Vagina (tissue), 2 donors: ENCODE measurements around the gene AKR1E2. TPM values are rescaled to one million over a fixed set of nuclear protein-coding genes. Genes with fewer than 3 reads are reported as not detected.
"Not testable (repeated sequence)": the region's sequence is repeated elsewhere in the genome, so short reads cannot be mapped to it uniquely, and the experiment has no call there.

Experiments
- DNase-seq, 2 donors: peaks; one replicate each; pipeline ENCODE4 v3.0.0-alpha.2; 2017; ENCODE audit errors: extremely low spot score in 2 of 2
- H3K27ac ChIP-seq: fragments of 200-600 bp; sonication (generic); one replicate; pipeline ENCODE4 v1.5.1; 2019
- H3K27me3 ChIP-seq: fragments of 200-600 bp; sonication (generic); one replicate; pipeline ENCODE4 v1.5.1; 2019
- H3K36me3 ChIP-seq, 2 donors: fragments of 200-600 bp; sonication (generic); one replicate each; pipeline ENCODE4 v1.5.1; 2017 to 2019
- H3K4me1 ChIP-seq: fragments of 200-600 bp; sonication (generic); one replicate; pipeline ENCODE4 v1.5.1; 2019
- H3K4me3 ChIP-seq, 2 donors: fragments of 200-600 bp; sonication (generic); 1 replicate in 1 of 2; 2 replicates in 1 of 2; pipeline ENCODE4 v1.5.1; 2016 to 2019
- H3K9me3 ChIP-seq: fragments of 200-600 bp; sonication (generic); one replicate; pipeline ENCODE4 v1.5.1; 2019
- CTCF ChIP-seq, 3 experiments: fragments of 450-650 bp in 2 of 3; fragments of 200-600 bp in 1 of 3; sonication (generic) in 1 of 3; IDR thresholded peaks; one replicate each; pipeline ENCODE4 v1.5.1; 2017 to 2019; ENCODE audit warnings: antibody characterized with exemption in 3 of 3, mild to moderate bottlenecking in 2 of 3, moderate library complexity in 2 of 3
- POLR2A ChIP-seq, 2 donors: fragments of 450-650 bp; IDR thresholded peaks; one replicate each; pipeline ENCODE4 v1.6.1; 2017; ENCODE audit warnings: antibody characterized with exemption in 2 of 2, mild to moderate bottlenecking in 2 of 2, moderate library complexity in 2 of 2
- POLR2AphosphoS5 ChIP-seq, 2 donors: sonication (generic); formaldehyde crosslinking; IDR thresholded peaks; one replicate each; pipeline ENCODE4 v1.9.0; 2017; ENCODE audit warnings: antibody characterized with exemption in 2 of 2, mild to moderate bottlenecking in 2 of 2, low read depth in 1 of 2; ENCODE audit not compliant: insufficient read depth in 1 of 2
- intact Hi-C: fragments of 100-400 bp; cut with DNase I; formaldehyde crosslinking; loops from one replicate; pipeline ENCODE4 v1.15.1; 2023
- total RNA-seq: library from RNA; depleted of rRNA; stranded (reverse); fragments of >200 nt; gene quantifications from one replicate; pipeline ENCODE4 v1.2.3, GENCODE V29; 2016

AKR1E2 gene
- total RNA-seq, 1 donor from 2014 or later: 3.7 TPM

- intact Hi-C loops: loop anchor here (10.0 kb wide), 1 partner anchor 572 kb away; no protein-coding TSS in a partner anchor
- H3K36me3 ChIP-seq: no peaks in the 10 kb centered on the region
- H3K4me1 ChIP-seq: peaks cover 5% of the 10 kb centered on the region
- TF ChIP-seq POLR2AphosphoS5 (IDR thresholded peaks at IDR 0.05; ENCODE audit: insufficient read depth in 1 of 2, low read depth in 1 of 2) (no peak), POLR2A (IDR thresholded peaks at IDR 0.05) (no peak), CTCF (IDR thresholded peaks at IDR 0.05) (no peak)
- H3K27me3 ChIP-seq: no peaks in the 10 kb centered on the region
- H3K27ac ChIP-seq: no peak overlapping the region
- no peak overlapping the region for H3K4me3 ChIP-seq
- DNase-seq: no peak
- H3K9me3 ChIP-seq: no peaks in the 10 kb centered on the region
These were observed 13.0 kb upstream of the AKR1E2 start for GRCh38 chr10:4813023-4813422.

- no peaks in the 10 kb centered on the region for H3K9me3 ChIP-seq
- TF ChIP-seq CTCF (IDR thresholded peaks at IDR 0.05): no peak
- TF ChIP-seq POLR2A (IDR thresholded peaks at IDR 0.05): no peak
- no peak for TF ChIP-seq POLR2AphosphoS5 (IDR thresholded peaks at IDR 0.05; ENCODE audit: insufficient read depth in 1 of 2, low read depth in 1 of 2)
- intact Hi-C loops: loop anchor here (10.0 kb wide), 1 partner anchor 571 kb away; no protein-coding TSS in a partner anchor
- no peak overlapping the region for H3K27ac ChIP-seq
- DNase-seq: no peak
- peaks cover 5% of the 10 kb centered on the region for H3K4me1 ChIP-seq
- H3K36me3 ChIP-seq: no peaks in the 10 kb centered on the region
- H3K27me3 ChIP-seq: no peaks in the 10 kb centered on the region
- no peak overlapping the region for H3K4me3 ChIP-seq
These were observed 12.5 kb upstream of the AKR1E2 start for GRCh38 chr10:4813496-4813895.

- not testable (repeated sequence) for H3K4me3 ChIP-seq, DNase-seq, H3K36me3 ChIP-seq, H3K9me3 ChIP-seq, H3K27ac ChIP-seq, H3K4me1 ChIP-seq, H3K27me3 ChIP-seq
- TF ChIP-seq CTCF (IDR thresholded peaks at IDR 0.05): peak in 1 of 3 experiments; percentile 61
- intact Hi-C loops: loop anchor here (10.0 kb wide), 1 partner anchor 569 kb away; no protein-coding TSS in a partner anchor
These were observed 10.3 kb upstream of the AKR1E2 start for GRCh38 chr10:4815646-4816180.

GRCh38 chr10:4816966-4817365 is 9.0 kb upstream of the AKR1E2 start:
- intact Hi-C loops: loop anchor here (10.0 kb wide), 1 partner anchor 568 kb away; no protein-coding TSS in a partner anchor
- TF ChIP-seq CTCF (IDR thresholded peaks at IDR 0.05): no peak
- no peak for TF ChIP-seq POLR2AphosphoS5 (IDR thresholded peaks at IDR 0.05; ENCODE audit: insufficient read depth in 1 of 2, low read depth in 1 of 2)
- TF ChIP-seq POLR2A (IDR thresholded peaks at IDR 0.05): no peak
- peaks cover 5% of the 10 kb centered on the region for H3K4me1 ChIP-seq
- no peaks in the 10 kb centered on the region for H3K9me3 ChIP-seq
- H3K4me3 ChIP-seq: no peak overlapping the region
- H3K27ac ChIP-seq: no peak overlapping the region
- H3K27me3 ChIP-seq: no peaks in the 10 kb centered on the region
- no peak for DNase-seq
- no peaks in the 10 kb centered on the region for H3K36me3 ChIP-seq

- Histone ChIP-seq H3K27ac (no peak overlapping the region), H3K36me3 (no peaks in the 10 kb centered on the region), H3K27me3 (no peaks in the 10 kb centered on the region), H3K4me1 (peaks cover 5% of the 10 kb centered on the region), H3K4me3 (no peak overlapping the region), H3K9me3 (no peaks in the 10 kb centered on the region)
- DNase-seq: no peak
- intact Hi-C loops: loop anchor here (10.0 kb wide), 1 partner anchor 566 kb away; no protein-coding TSS in a partner anchor
- TF ChIP-seq CTCF (IDR thresholded peaks at IDR 0.05) (no peak), POLR2AphosphoS5 (IDR thresholded peaks at IDR 0.05; ENCODE audit: insufficient read depth in 1 of 2, low read depth in 1 of 2) (no peak), POLR2A (IDR thresholded peaks at IDR 0.05) (no peak)
These were observed 6.9 kb upstream of the AKR1E2 start for GRCh38 chr10:4819067-4819466.
